AG20443 (cell line): Measurements from ENCODE around the gene TM9SF4.
A peak's percentile ranks its signal among the peaks of the same experiment; 100 is the strongest.

Source experiments
- DNase-seq: peaks from one replicate; pipeline ENCODE4 v3.0.0; 2012; ENCODE audit warnings: low spot score, mixed read lengths

Gene TM9SF4

DNA sequence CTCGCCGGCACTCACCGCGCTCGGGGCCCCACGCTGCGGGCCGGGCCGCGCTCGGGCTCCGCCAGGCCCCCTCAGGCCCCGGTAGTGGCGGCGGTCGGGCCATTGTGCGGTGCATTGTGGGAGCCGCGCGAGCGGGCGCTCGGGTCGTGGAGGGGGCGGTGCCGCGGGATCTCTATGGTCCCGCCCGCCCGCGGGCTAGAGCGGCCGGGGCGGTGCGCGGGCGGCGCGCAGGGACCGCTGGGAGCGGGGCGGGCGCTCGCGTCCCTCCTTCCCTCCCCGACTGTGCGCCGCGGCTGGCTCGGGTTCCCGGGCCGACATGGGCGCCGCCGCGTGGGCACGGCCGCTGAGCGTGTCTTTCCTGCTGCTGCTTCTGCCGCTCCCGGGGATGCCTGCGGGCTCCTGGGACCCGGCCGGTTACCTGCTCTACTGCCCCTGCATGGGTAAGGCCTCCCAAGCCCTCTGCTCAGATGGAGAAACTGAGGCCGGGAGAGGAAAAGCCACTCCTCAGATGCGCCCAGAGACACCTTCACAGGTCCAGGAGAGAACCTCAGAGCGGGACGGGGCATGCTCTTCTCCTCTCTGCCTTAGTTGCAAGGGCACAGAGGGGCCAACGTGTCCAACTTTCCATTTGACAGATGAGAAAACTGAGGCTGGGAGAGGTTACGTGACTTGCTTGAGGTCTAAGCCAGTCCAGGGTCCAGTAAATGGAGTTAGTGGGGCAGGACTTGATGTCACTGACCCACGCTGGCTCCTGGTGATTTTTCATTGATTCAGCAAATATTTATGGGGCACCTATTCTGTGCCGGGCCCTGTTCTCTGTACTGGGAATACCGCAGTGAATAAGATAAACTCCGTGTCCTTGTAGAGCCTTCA is 98.3 kb downstream of the TM9SF4 start, which contains the start of the genes PLAGL2 and POFUT1:
Gene PLAGL2, minus strand, starts transcription at position 118 of the 873 bp plus-strand sequence. CDS start 5,565 bp downstream, outside the sequence.
Gene POFUT1, plus strand, starts transcription at position 255 of the 873 bp plus-strand sequence. Its CDS starts 62 bp downstream, at position 317.
- DNase-seq, result peak; percentile 100

DNA sequence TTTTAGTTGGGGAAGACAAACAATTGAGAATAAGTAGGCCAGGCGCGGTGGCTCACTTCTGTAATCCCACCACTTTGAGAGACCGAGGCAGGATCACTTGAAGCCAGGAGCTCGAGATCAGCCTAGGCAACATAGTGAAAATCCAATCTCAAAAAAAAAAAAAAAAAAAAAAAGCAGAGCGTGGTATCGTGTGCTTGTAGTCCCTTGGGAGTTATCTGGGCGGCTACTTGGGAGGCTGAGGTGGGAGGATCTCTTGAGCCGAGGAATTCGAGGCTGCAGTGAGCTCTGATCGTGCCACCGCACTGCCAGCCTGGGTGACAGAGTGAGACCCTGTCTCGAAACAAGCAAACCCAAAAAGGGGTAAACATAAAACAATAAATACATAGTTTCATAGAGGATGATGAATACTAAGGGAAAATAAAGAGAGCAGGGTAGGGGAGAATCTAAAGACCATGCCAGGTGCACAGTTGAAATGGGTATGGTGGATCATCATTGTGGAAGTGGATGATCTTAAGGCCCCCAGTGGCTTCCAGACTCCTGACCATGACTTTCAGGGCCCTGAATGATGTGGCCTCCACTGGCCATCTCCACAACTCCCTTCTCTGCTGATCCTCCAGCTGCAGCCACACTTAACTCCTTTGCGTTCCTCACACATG is 99.1 kb downstream of the TM9SF4 start:
- no peak for DNase-seq

DNA sequence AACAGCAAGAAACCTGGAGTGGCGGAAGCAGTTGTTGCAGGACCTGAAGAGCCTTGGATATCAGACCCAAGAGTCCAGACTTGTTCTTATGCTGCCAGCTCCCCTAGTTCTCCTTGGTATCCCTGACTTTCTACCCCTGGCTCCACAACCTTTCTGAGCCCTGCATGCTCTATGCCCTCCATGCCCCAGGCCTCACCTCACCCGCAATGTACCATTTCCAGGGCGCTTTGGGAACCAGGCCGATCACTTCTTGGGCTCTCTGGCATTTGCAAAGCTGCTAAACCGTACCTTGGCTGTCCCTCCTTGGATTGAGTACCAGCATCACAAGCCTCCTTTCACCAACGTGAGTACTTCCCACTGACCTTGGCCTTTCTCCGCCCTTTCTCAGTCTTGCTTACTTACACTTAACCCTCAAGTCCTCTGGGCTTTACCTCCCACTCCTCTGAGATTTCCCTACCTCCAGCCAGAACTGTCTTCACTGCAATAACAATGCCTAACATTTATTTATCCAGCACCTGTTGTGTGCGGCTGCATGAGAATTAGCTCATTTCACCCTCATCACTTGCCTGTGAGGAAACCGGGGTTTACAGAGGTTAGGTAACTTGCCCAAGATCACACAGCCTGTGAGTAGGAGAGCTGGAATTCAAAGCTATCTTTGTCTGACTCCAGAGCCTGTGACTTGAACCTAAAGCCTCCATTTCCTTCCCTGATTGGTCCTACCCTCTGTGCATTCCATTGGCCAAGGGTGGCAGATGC is 100.5 kb downstream of the TM9SF4 start:
- no peak for DNase-seq

DNA sequence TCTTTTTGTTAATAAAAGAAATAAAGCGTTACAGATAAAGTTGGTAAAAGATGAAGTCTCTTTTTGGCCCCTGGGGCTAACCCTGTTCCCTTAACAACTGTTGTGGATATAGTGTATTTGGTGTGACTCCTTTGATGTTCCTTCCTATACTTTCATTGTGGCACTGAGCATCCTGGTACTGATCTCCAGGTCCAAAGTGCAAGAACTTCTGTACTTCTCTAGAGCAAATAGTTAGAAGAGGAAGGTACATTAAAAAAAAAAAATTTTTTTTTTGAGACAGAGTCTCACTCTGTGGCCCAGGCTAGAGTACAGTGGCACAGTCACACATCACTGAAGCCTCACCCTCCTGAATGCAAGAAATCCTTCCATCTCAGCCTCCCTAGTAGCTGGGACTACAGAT is 104.4 kb downstream of the TM9SF4 start:
- no peak for DNase-seq

DNA sequence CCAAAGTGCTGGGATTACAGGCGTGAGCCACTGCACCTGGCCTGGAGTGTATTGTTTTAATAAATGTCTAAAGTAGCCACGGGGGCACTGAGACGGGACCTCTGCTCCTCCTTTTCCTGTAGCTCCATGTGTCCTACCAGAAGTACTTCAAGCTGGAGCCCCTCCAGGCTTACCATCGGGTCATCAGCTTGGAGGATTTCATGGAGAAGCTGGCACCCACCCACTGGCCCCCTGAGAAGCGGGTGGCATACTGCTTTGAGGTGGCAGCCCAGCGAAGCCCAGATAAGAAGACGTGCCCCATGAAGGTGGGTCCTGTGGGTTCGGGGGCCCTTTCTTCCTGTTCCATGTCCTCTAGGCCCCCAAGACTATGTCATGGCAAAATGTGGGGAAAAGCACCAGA is 105.6 kb downstream of the TM9SF4 start:
- DNase-seq, result no peak

DNA sequence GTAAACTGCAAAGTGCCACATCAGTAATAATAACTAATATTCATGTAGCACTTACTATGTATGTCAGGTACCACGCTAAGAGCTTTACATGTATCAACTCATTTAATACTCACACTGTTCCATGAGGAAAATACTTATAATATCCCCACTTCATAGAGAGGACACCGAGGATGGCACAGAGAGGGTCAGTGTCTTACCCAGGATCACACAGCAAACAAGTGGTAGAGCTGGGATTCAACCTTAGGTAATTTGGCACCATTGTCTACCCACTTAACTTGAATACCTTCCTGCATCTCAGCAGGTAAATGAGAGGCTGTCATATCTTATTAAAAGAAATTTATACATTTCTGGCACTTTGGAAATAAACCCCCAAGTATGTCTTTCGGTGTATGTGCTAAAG is 106.2 kb downstream of the TM9SF4 start:
- DNase-seq, result no peak

DNA sequence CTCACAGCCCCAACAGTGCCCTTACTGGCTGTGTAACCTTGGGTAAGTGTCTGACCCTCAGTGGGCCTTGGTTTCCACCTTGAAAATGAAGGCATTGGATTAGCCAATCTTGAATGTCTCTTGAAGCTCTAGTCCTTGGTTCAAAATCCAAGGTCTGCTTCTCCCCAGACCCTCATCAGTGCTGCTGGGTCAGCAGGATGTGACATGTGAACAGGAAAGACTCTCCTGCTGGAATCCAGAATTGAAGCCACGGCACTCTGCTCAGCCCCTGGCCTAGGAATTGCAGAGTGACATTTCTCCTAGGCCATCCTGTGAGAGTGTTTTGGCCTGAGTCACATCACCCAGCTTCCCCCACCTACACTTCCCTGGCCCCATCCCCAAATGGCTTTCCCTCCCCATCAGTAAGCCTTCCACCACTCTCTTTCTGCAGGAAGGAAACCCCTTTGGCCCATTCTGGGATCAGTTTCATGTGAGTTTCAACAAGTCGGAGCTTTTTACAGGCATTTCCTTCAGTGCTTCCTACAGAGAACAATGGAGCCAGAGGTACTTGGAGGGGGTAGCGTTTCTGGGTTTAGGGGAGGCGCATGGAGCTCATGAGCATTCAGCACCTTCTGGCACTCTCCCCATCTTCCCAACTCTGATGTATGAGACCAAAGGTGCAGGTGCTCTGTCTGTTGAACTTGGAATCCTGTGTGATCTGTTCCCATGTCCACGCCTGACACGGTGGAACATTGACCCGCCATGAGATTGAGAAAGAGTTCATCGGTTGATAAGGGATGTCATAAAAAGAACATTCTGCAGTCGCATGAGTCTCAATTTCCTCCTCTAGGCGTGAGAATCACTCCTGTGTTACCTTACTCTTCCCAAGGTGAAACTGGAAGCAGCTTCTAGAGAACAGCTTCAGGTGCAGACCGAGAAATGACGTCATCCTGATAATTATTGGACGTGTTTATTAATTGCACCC is 106.9 kb downstream of the TM9SF4 start:
- no peak for DNase-seq
